Pancreas (tissue), 10 donors: ENCODE measurements around the gene SYT10. TPM values are rescaled to one million over a fixed set of nuclear protein-coding genes. Genes with fewer than 3 reads are reported as not detected.
A peak's percentile ranks its signal among the peaks of the same experiment; 100 is the strongest.
"Not testable (repeated sequence)": the region's sequence is repeated elsewhere in the genome, so short reads cannot be mapped to it uniquely, and the experiment has no call there.

Source experiments
- ATAC-seq, 4 donors: fragments of 200-7000 bp; cut with Tn5 transposase; one replicate each; pipeline versions ENCODE4 v1.8.0 to v1.9.1; 2020; ENCODE audit warnings: mild to moderate bottlenecking in 4 of 4, moderate library complexity in 4 of 4
- DNase-seq, 6 donors: peaks; one replicate each; pipeline ENCODE4 v3.0.0-alpha.2; 2020
- FAIRE-seq: peaks from 2 replicates; lab custom pipeline; 2012; peaks lifted over from hg19 to GRCh38; lab: Jason Lieb, UNC
- H3K27ac ChIP-seq, 4 donors: fragments of 200-600 bp; sonication (generic); 1 replicate in 3 of 4; 2 replicates in 1 of 4; pipeline versions ENCODE4 v1.5.0 to v1.8.0; 2020
- H3K27me3 ChIP-seq, 4 donors: fragments of 200-600 bp; one replicate each; pipeline ENCODE4 v1.8.0; 2021
- H3K36me3 ChIP-seq, 3 donors: fragments of 200-600 bp; sonication (generic) in 1 of 3; one replicate each; pipeline versions ENCODE4 v1.5.0 to v1.8.0; 2020 to 2021
- H3K4me1 ChIP-seq, 3 donors: fragments of 200-600 bp; one replicate each; pipeline ENCODE4 v1.8.0; 2021
- H3K4me3 ChIP-seq, 4 donors: fragments of 200-600 bp; sonication (generic) in 2 of 4; one replicate each; pipeline versions ENCODE4 v1.5.0 to v1.8.0; 2020 to 2021
- H3K9me3 ChIP-seq, 4 donors: fragments of 200-600 bp; one replicate each; pipeline ENCODE4 v1.8.0; 2021
- CTCF ChIP-seq, 4 donors: fragments of 200-600 bp; sonication (generic) in 3 of 4; IDR thresholded peaks; one replicate each; pipeline versions ENCODE4 v1.5.0 to v1.8.0; 2021; ENCODE audit warnings: antibody characterized with exemption in 4 of 4
- WGBS, 2 donors: extraction: QIAGEN DNeasy Blood & Tissue Kit; methylation state at CpG; one replicate each; pipeline ENCODE4 v1.1.7; 2013; 5-methylcytosine and 5-hydroxymethylcytosine counted together
- intact Hi-C, 3 donors: fragments of 100-400 bp; cut with DNase I; formaldehyde crosslinking; loops; one replicate each; pipeline versions ENCODE4 v1.11.1 to v1.14.2; 2022
- polyA plus RNA-seq, 2 donors: library from polyadenylated mRNA; stranded (reverse); fragments of 200-250 nt; gene quantifications; one replicate each; pipeline ENCODE4 v1.2.3, GENCODE V29; 2013
- total RNA-seq, 6 donors: library from RNA; stranded (reverse); fragmentation: NEBNext Ultra II Directional in 4 of 6; extraction: Animal tissue kit (Norgen Biotek cat#: 25700) in 4 of 6; gene quantifications; one replicate each; pipeline versions ENCODE4 v1.2.1 to v1.2.4, GENCODE V29; 2021 to 2023
- donor health status: healthy with polysubstance abuse.
- donor health status: DM: no; HTN: no; CAD: no; lungs with moderate emphysema.
- donor health status: DM: no; HTN: no; CAD: no.
- donor health status: control.
- donor health status: control.
- donor health status: Bipolar disorder and iron deficiency.
- donor health status: DM: yes; HTN: yes; CAD: no.
- donor health status: DM: no; HTN: no; CAD: no.
- donor health status: DM: no; HTN: no; CAD: no.
- donor health status: DM: yes; HTN: yes; CAD: no.

The SYT10 gene
- total and polyA plus RNA-seq, 8 donors = 0.03 to 0.05 TPM; not detected in 6

- TF ChIP-seq CTCF (IDR thresholded peaks at IDR 0.05) = no peak
- Histone ChIP-seq H3K4me1 (no peaks in the 10 kb centered on the region), H3K36me3 (no peaks in the 10 kb centered on the region), H3K9me3 (no peaks in the 10 kb centered on the region), H3K27me3 (no peaks in the 10 kb centered on the region), H3K27ac (no peak overlapping the region), H3K4me3 (no peak overlapping the region)
- DNase-seq = no peak
- intact Hi-C loops = no loop called here
- no peak for FAIRE-seq
- ATAC-seq = no peak
- 95% methylated on average over 1 of the region's 1 CpG for WGBS, 2 donors
These were observed 8.0 kb downstream of the SYT10 start for GRCh38 chr12:33431648-33432047.

GRCh38 chr12:33429468-33429867 lies 10.2 kb downstream of the SYT10 start:
- Histone ChIP-seq H3K9me3 (no peaks in the 10 kb centered on the region), H3K27me3 (no peaks in the 10 kb centered on the region), H3K36me3 (no peaks in the 10 kb centered on the region), H3K4me1 (no peaks in the 10 kb centered on the region), H3K27ac (no peak overlapping the region), H3K4me3 (no peak overlapping the region)
- intact Hi-C loops = no loop called here
- no peak for TF ChIP-seq CTCF (IDR thresholded peaks at IDR 0.05)
- DNase-seq = no peak
- FAIRE-seq = no peak
- 45 to 49% methylated on average over 2 of the region's 2 CpGs for WGBS, 2 donors
- ATAC-seq = no peak

GRCh38 chr12:33427071-33427470 lies 12.5 kb downstream of the SYT10 start:
- Histone ChIP-seq H3K36me3 (no peaks in the 10 kb centered on the region), H3K27me3 (no peaks in the 10 kb centered on the region), H3K4me1 (no peaks in the 10 kb centered on the region), H3K27ac (no peak overlapping the region), H3K4me3 (no peak overlapping the region), H3K9me3 (no peaks in the 10 kb centered on the region)
- intact Hi-C loops = no loop called here
- TF ChIP-seq CTCF (IDR thresholded peaks at IDR 0.05) = no peak
- no peak for FAIRE-seq
- no peak for DNase-seq
- WGBS, 2 donors = 44 to 45% methylated on average over 2 of the region's 2 CpGs
- ATAC-seq = peak in 2 of 4 donors; percentile 32 to 46

GRCh38 chr12:33423706-33424105 lies 15.9 kb downstream of the SYT10 start:
- no peak overlapping the region for H3K27ac ChIP-seq
- H3K36me3 ChIP-seq = no peaks in the 10 kb centered on the region
- TF ChIP-seq CTCF (IDR thresholded peaks at IDR 0.05) = no peak
- no peaks in the 10 kb centered on the region for H3K9me3 ChIP-seq
- no peak for FAIRE-seq
- no peak for DNase-seq
- ATAC-seq = no peak
- H3K4me3 ChIP-seq = no peak overlapping the region
- H3K27me3 ChIP-seq = no peaks in the 10 kb centered on the region
- intact Hi-C loops = no loop called here
- WGBS, 2 donors = 49 to 58% methylated on average over 1 of the region's 1 CpG
- no peaks in the 10 kb centered on the region for H3K4me1 ChIP-seq

GRCh38 chr12:33412410-33412809 lies 27.2 kb downstream of the SYT10 start:
- H3K4me1 ChIP-seq, H3K27ac ChIP-seq, H3K4me3 ChIP-seq, H3K27me3 ChIP-seq, ATAC-seq, H3K36me3 ChIP-seq, intact Hi-C loops, FAIRE-seq, H3K9me3 ChIP-seq, DNase-seq: not testable (repeated sequence)
- WGBS, 2 donors = 58 to 75% methylated on average over 6 of the region's 6 CpGs
